ENCODE measurements around the gene GFOD2. TPM values are rescaled to one million over a fixed set of nuclear protein-coding genes. Genes with fewer than 3 reads are reported as not detected.

The GFOD2 gene
- total RNA-seq (2022; extraction: Qiagen RNA extraction; ENCODE audit: low read depth) = 16.9 to 17.9 TPM (median 17.0 TPM) in 5 replicates

GRCh38 chr16:67719048-67719777 is at the start of gene GFOD2:
Gene GFOD2 (minus strand): TSS chr16:67719316. CDS start chr16:67685715, 33,601 bp downstream.

GRCh38 chr16:67666559-67667452 is 52.3 kb downstream of the GFOD2 start, which contains the start of the genes C16orf86 and ENKD1:
Gene C16orf86 (plus strand): TSS chr16:67666814. CDS start chr16:67666971, 157 bp downstream.
Gene ENKD1 (minus strand): TSS chr16:67666750. CDS start chr16:67666442, 308 bp downstream.

GRCh38 chr16:67660564-67661028 is 58.5 kb downstream of the GFOD2 start, which contains the start of gene PARD6A:
Gene PARD6A (plus strand): TSS chr16:67660960. CDS start chr16:67661039, 79 bp downstream.

GRCh38 chr16:67659675-67660563 is 59.2 kb downstream of the GFOD2 start, which contains the start of gene ACD:
Gene ACD (minus strand): TSS chr16:67660260. CDS start chr16:67660220, 40 bp downstream.

Other genes starting within 250 kb of the GFOD2 start
- 96.3 to 122 TPM (median 110 TPM) in 5 replicates for gene ATP6V0D1, start 238.2 kb downstream of the GFOD2 start, total RNA-seq (2022; extraction: Qiagen RNA extraction; ENCODE audit: low read depth)
- not detected in 5 replicates for gene AGRP, start 235.8 kb downstream of the GFOD2 start, total RNA-seq (2022; extraction: Qiagen RNA extraction; ENCODE audit: low read depth)
- gene RIPOR1, start 190.5 kb downstream of the GFOD2 start, total RNA-seq (2022; extraction: Qiagen RNA extraction; ENCODE audit: low read depth) = 33.1 to 44.1 TPM (median 37.1 TPM) in 5 replicates
- gene CTCF, start 156.8 kb downstream of the GFOD2 start, total RNA-seq (2022; extraction: Qiagen RNA extraction; ENCODE audit: low read depth) = 28.6 to 39.1 TPM (median 38.0 TPM) in 5 replicates
- 1.0 to 2.0 TPM (median 1.7 TPM) in 5 replicates for gene CARMIL2, start 74.2 kb downstream of the GFOD2 start, total RNA-seq (2022; extraction: Qiagen RNA extraction; ENCODE audit: low read depth)
- 23.8 to 36.1 TPM (median 33.6 TPM) in 5 replicates for gene ACD, start 59.1 kb downstream of the GFOD2 start, total RNA-seq (2022; extraction: Qiagen RNA extraction; ENCODE audit: low read depth)
- 1.2 to 2.1 TPM (median 1.7 TPM) in 5 replicates for gene PARD6A, start 58.4 kb downstream of the GFOD2 start, total RNA-seq (2022; extraction: Qiagen RNA extraction; ENCODE audit: low read depth)
- gene ENKD1, start 52.6 kb downstream of the GFOD2 start, total RNA-seq (2022; extraction: Qiagen RNA extraction; ENCODE audit: low read depth) = 9.4 to 11.1 TPM (median 10.4 TPM) in 5 replicates
- gene C16orf86, start 52.5 kb downstream of the GFOD2 start, total RNA-seq (2022; extraction: Qiagen RNA extraction; ENCODE audit: low read depth) = 0.14 TPM in 1 of 5 replicates, not detected in the others
- 8.1 to 9.9 TPM (median 8.8 TPM) in 5 replicates for gene RANBP10, start 87.2 kb upstream of the GFOD2 start, total RNA-seq (2022; extraction: Qiagen RNA extraction; ENCODE audit: low read depth)
- 0.33 to 0.71 TPM (median 0.46 TPM) in 5 replicates for gene TSNAXIP1, start 87.6 kb upstream of the GFOD2 start, total RNA-seq (2022; extraction: Qiagen RNA extraction; ENCODE audit: low read depth)
- gene THAP11, start 123.0 kb upstream of the GFOD2 start, total RNA-seq (2022; extraction: Qiagen RNA extraction; ENCODE audit: low read depth) = 27.0 to 43.3 TPM (median 40.3 TPM) in 5 replicates
- 237 to 270 TPM (median 244 TPM) in 5 replicates for gene NUTF2, start 127.6 kb upstream of the GFOD2 start, total RNA-seq (2022; extraction: Qiagen RNA extraction; ENCODE audit: low read depth)
- gene CENPT, start 128.4 kb upstream of the GFOD2 start, total RNA-seq (2022; extraction: Qiagen RNA extraction; ENCODE audit: low read depth) = 23.0 to 30.4 TPM (median 28.9 TPM) in 5 replicates
- 50.7 to 67.5 TPM (median 64.8 TPM) in 5 replicates for gene EDC4, start 153.7 kb upstream of the GFOD2 start, total RNA-seq (2022; extraction: Qiagen RNA extraction; ENCODE audit: low read depth)
- gene NRN1L, start 165.6 kb upstream of the GFOD2 start, total RNA-seq (2022; extraction: Qiagen RNA extraction; ENCODE audit: low read depth) = not detected in 5 replicates
- 10.0 to 16.2 TPM (median 15.6 TPM) in 5 replicates for gene PSKH1, start 173.9 kb upstream of the GFOD2 start, total RNA-seq (2022; extraction: Qiagen RNA extraction; ENCODE audit: low read depth)
- gene CTRL, start 212.5 kb upstream of the GFOD2 start, total RNA-seq (2022; extraction: Qiagen RNA extraction; ENCODE audit: low read depth) = 1.1 to 3.1 TPM (median 1.8 TPM) in 5 replicates
- 41.8 to 55.9 TPM (median 52.2 TPM) in 5 replicates for gene PSMB10, start 217.5 kb upstream of the GFOD2 start, total RNA-seq (2022; extraction: Qiagen RNA extraction; ENCODE audit: low read depth)
- 5.1 to 12.7 TPM (median 10.8 TPM) in 5 replicates for gene LCAT, start 224.8 kb upstream of the GFOD2 start, total RNA-seq (2022; extraction: Qiagen RNA extraction; ENCODE audit: low read depth)
- 21.7 to 31.2 TPM (median 23.7 TPM) in 5 replicates for gene SLC12A4, start 249.3 kb upstream of the GFOD2 start, total RNA-seq (2022; extraction: Qiagen RNA extraction; ENCODE audit: low read depth)

All from A549 treated with RU486 at 1 μM for 4 hours (cell line).